NCI-H774 (cell line): Measurements from ENCODE around the gene ACSL6.

Experiments
- DNase-seq: peaks from one replicate; lab custom pipeline; 2025; lab: John Stamatoyannopoulos, UW

The ACSL6 gene

DNA sequence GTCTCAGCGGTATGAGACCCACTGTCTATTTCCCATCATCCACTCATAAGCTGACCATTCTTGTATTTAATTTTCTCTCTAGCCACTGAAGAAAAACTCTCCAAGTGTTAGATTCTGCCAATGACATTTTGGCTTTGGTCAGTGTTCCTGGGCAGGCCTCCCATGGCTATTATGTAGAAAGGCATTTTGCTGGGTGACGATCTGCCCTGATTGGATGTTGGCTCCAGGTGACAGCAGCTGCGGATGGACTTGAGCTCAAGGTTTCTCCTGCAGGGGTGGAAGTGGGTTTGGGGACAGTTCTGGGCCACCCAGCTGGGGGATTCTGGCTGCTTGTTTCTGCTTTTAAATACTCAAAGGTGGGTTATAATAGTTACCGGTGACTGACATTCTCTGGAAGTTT, 31.6 kb downstream of the ACSL6 start:
- DNase-seq = no peak

DNA sequence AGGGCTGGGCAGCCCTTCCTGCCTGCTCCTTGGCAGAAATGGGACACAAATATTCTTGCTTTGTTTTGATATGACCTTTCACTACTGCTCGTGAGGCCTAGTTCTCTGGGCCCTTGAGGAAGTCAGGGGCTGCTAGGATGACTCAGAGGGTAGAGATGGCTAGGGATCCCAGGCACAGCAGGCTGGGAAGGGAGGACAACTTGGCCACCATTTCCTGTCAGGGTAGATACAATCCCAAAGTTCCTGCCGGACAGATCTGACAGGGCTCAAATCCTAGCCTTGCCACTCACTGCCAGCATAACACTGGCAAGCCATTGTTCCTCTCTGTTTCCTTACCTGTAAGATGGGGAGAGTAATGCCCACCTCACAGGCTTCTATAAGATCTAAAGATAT, 34.2 kb downstream of the ACSL6 start:
- no peak for DNase-seq

DNA sequence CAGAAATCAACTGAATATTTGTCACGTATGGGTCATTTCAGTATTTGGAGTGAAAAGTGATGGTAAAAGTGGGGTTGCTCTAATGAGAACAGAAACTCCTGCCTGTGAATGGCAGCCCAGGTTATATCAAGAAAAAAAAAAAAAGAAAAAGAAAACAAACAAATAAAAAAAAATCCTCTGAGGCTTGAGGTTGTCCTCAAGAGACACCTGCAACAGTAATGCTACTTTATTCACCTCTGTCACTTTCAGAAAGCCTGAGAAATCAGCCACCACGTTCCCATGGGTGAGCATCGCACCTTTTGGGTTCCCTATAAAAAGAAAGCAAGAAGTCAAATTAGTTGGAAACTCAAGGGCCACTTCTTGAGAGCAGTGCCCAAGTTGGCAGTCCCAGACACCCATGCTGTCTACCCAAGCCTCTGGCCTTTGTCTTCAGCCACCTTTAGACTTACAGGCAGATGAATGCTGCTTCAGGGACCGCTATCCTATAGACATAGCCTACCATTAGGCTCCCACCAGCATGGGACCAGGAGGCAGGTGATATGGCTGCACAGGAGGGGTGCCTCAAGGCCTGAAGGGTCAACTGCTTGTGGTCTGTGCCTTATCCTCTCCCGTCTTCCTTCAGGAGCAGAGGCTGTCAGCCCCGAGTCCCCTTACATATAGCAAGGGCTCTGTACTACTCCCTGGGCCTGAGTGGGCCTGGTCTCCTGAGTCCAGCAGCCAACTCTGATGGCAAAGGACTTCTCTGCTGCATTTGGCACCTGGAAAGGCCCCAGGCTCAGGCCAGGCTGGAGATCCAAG, 34.8 kb downstream of the ACSL6 start:
- no peak for DNase-seq

DNA sequence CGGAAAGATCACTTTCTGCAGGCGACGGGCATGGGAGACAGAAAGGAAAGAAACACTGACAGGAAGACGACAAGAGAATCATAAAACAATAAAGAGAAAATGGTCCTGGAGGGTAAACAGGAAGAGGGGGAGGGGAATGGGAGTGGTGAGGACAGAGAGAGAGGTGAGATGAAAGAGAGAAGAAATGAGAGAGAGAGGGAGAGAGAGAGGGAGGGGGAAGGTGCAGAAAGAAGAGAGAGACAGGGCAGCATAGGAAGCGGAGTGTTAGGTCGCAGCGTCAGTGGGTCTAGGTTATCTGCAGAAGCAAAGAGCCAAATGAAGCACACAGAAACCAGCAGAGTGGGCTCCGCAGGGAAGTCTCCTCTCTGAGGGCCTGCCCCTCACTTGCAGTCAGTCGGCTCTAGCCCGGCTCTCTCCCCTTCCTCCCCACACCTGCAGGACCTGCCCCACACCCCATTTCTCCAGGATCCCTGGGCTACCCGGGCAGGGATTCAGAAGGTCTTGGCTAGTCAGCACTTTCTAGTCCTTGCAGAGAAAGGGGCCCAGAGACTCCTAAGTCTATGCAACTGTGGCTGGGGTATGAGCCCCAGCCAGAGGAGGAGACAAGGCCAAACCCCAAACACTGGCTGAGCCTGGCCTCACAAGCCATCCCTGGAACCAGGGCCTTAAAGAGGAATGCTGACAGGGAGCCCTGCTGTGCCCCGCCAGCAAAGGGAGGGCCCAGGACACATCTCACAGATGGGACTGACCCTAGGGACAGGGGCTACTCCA, 36.3 kb downstream of the ACSL6 start:
- DNase-seq = no peak

DNA sequence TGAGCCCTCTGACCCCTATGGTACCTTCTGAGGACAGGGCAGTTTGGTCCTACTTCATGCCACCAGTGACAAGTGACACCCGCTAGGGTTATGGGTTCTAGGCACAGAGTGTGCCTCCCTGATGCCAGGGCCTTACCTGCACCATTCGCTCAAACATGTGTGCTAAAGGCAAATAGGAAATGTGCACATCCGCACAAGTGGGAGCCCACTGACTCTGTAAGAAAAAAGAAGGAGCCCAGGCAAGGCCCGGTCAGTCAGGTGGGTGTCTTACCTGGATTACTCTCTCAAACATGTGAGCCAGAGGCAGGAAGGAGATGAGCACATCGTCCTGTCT, 36.9 kb downstream of the ACSL6 start:
- no peak for DNase-seq

DNA sequence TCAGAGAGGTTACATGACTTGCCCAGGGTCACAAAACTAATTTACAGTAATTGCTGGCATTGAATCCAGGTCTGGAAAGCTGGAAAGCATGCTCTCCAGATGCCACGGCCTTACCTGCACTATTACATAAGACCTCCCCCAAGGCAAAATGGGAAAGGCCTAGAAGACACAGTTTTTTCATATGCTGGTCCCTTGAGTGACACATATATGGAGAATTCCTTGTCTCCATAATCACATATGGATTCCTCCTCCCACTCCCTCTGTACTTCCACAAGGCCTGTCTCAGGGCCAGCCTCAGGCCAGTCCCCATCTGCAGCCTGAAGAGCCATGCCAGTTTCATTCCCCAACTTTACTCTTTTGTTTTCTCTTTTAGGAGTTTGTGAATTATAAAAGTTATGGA, 37.4 kb downstream of the ACSL6 start:
- DNase-seq = no peak

DNA sequence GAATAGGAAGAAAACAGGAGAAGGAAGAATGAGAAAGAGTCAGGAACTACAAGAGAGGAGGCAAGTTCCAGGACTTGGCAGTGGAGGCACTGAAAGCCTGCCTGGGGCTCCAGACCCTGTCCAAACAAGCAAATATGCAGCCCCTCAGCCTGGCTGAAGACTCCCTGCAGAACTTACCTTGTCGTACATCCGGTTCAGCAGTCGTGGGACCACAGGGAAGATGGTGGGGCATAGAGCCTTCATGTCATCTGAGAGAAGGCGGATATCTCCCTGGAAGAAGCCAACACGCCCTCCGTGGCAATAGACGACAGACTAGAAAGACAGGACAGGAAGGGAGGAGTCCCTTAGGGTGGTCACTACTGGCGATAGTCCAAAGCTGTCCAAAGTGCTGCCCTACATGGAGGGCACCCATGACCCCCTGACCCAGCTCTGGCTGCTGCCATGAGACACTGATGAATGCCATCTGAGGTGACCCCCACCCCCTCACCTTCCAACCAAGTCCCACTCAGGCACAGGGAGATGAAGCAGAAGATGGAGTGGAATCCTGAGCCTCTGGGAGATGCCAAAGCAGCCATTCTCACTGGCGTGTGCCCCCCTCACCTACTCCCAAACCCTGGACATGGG, 38.3 kb downstream of the ACSL6 start:
- DNase-seq = no peak

DNA sequence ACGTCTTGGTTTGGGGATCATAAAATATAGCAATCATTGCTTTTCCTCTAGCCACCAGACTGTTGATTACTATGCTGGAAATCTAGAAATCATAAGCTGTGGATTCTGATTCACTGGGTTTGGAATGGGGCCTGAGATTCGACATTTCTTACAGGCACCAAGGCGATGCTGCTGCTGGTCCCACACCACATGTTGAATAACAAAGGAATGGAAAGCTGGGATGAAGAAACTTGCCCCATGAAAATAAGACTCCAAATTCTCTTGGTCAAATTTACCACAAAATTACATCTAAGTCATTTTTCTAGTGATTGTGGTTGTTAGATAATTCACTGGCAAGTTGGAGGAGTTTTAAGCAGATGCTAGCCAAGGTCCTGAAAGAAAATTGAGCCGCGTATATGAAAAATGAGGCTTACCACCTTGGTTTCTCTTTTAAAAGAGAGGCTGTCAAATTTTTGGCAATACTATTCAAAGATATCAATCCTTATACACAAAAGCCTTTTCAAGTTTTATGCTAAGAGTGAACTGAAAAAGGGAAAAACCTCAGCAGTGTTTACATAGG, 43.0 kb downstream of the ACSL6 start:
- no peak for DNase-seq

DNA sequence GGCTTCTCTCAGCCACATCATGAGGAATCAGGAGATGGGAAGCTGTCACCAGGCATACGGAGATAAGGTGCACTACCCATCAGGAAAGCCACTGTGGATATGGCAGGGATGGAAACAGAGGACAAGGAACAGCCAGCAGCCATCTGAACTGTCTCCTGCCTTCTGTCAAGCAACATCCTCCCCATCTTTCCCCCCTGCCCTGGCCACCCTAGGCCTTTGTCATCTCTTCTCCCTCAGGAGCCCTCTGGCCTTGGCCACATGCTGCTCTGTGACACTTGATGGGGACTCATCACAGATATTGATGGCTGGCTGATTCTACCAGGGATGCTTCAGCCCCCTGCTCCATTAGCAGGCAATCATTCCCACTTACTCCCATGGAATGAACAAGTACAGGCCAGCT, 44.9 kb downstream of the ACSL6 start:
- DNase-seq = no peak

DNA sequence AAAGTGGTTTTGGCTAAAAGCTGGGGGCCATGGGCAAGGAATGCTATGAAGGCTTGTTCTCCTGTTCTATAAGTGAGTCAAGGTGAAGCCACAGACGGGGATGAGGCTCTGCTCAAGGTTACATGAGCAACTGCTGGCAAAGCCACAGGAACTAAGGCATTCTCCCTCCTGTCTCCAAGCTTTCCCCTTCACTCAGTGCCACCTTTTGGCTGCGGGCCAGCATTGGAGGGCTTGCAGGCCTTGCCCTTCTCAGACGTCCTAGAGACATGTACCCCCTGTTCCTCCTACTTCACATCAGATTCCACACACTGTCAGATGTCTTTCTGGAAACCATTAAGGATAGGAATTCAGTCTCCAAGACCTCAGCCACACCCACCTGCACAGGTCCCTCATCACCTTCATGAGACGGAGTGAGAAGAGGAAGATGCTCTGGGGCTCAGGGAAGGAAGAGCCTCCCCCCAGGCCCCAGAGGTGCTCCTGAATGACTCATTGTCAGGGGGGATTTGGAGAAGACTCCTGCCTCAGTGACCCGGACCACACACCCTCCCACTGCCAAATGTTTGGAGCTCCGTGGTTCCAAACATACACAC, 45.5 kb downstream of the ACSL6 start:
- DNase-seq = no peak

DNA sequence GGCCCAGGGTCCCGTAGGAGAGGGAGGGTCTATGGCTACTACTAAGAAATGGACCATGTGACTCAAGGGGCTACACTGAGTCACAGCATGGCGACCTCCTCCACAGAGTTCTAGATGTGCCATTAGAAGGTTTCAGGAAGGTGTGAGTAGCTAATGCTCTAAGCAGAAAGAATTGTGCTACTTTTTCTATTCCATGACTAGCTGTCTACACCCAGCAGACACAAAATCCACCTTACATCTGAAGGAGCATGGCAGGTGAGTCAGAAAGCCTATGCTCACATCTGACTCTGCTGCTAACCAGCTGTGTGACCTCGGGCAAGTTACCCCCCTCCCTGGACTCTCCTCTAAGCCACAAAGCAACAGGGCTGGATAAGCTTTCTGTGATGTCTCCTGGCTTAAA, 51.6 kb downstream of the ACSL6 start:
- no peak for DNase-seq

DNA sequence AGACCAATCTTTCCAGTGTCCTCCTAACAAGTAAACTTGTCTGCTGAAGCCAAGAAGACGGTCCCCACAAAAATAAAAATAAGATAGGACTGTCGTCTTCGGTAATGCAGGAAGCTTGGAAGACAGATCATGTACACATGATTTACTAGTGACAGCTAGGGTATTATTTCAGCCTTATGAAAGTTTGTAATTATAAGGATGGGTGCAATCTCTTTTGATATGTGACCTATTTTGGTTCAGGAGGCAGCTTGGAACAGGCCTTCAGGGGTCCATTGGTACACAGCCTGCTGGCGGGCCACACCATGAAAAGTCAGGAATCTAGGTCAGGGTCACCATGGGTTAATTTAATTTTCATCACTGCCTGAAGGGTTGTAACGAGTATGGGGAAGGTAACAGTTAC, 52.3 kb downstream of the ACSL6 start:
- no peak for DNase-seq

DNA sequence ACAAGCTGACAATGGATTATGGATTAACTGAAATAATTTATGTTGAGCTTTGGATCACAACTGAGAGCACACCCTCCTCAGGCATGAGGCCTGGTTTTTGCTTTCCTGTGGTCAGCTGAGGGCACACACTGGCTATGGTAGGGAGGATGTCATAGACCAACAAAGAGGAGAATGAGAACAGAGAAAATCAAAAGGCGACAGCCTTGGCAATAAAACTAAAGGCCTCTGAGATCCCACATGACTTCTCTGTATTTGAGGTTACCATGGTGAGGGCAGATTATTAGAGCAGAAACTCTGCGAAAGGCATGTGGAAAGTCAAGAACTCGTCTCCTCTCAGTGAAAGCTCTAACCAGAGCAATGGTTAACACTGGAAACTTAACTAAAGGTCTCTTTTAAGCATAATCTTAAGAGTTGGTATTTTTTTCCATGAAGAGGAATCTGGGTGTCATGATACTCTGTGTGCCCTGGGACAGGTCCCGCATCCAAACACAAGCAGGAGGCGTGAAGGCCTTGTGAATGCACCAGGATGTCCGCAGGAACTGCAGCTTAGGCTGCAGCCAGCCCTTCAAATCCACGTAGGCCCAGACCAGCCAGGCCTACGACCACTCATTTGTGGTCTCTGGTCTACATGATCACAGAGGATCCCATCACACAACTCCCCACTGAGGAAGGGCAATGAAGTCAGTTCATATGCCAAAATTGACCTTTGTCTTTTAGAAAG, 53.6 kb downstream of the ACSL6 start:
- no peak for DNase-seq

DNA sequence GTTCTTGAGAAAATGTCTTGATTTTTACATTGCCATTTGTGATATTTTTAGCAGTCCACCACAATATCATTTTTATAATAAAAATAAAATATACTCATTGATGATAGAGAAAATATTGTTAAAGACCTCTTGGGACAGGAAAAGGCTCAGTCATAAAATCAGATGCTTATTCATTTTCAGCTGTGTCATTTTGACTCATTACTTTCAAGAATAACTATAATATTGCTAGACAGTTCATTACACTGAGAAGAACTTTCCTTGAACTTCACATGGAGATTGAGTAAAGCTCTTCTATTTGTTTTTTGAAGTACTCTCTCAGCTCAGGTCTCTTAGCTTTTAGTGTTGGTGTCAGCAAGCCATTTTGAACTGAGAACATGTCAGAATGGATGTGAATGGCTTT, 57.5 kb downstream of the ACSL6 start:
- no peak for DNase-seq

DNA sequence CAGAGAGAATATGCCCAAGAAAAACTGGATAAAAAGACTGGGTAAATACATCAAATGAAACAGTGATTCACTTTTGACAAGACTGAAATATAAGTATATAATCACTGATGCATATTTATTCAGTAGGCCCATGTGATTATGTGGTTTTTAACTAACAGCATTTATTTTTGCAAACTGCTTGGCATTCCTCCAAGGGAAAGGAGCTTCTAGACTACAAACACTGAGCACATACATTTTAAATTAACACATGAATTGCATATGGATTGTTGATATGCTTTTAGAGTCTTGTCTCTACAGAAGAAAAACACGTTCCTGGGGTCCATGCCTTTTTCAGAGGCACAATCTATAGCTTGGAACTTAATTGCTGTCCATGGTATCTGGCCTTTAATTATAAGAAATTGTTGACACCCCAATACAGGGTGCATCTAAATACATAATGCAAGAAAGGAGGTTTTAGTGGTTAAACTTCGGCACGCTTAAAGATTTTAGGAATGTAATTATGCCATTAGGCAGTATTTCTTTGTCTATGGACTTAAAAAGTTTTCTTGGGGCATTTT, 59.1 kb downstream of the ACSL6 start:
- no peak for DNase-seq

DNA sequence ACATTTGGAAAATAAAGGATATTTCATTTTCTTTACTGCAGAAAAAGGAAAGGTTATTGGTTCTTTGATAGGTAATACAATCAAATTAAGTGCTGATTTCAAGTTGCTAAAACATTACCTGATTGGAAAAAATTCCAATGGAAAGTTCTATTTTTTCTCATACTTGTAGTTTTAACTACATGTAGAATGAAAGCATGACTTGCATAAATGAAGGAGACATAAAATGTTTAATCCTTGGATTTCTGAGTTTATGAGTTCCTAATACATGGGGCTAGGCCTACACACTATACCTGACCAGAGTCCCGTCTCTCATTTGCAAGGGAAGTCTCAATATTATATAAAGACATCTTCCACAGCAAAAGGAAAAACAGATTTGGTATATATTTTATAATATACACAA, 60.8 kb downstream of the ACSL6 start:
- DNase-seq = no peak

DNA sequence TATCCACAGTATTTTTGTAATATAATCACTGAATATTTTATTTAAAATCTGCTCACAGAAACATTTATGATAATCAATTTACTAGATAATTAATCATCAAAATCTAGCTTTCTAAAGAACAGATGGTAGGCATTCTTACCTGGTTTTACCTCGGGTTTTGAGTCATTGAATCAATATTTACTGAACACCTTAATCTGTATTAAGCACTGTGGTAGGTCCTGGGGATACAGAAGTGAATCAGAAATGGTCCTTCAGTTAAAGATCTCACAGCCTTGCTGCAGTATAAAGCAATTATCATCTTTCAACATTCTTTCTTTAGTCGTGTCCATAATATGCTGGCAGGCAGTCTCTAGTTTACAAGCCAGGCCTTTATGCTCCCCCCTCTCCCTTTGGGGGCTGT, 64.0 kb downstream of the ACSL6 start:
- DNase-seq = peak; percentile 75

DNA sequence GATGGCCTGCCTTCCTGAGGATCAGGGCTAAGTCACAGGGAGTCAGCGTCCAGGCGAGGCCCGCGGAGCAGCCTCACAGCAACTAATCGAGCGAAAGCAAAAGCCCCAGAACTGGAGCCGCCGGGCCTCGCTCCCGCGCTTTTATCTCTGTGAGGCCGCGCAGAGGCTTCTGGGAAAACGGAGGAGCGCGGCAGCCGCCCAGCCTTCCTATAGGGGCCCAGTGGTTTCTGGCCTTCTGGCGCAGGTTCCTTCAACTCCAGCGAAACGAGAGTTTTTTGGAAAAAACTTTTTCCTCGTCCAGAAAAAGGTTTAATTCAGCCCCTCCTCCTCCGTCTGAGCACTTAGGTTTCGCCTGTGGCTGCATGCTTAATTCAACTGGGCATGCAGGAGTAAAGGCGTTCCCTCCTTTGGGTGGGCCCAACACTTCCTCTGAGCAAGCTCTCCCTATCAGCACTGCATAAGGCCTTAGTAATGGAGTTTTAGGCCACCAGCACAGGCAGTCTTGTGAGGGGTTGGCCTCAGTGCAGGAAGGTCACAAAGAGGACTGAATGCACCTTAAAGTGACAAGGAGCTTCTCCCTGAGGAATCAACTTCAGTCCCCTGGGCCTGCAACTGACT, 65.8 kb downstream of the ACSL6 start, which contains the start of gene MEIKIN:
Gene MEIKIN (minus strand): TSS at position 113 of the 618 bp plus-strand sequence. CDS start 158 bp downstream, outside the sequence.
- no peak for DNase-seq

DNA sequence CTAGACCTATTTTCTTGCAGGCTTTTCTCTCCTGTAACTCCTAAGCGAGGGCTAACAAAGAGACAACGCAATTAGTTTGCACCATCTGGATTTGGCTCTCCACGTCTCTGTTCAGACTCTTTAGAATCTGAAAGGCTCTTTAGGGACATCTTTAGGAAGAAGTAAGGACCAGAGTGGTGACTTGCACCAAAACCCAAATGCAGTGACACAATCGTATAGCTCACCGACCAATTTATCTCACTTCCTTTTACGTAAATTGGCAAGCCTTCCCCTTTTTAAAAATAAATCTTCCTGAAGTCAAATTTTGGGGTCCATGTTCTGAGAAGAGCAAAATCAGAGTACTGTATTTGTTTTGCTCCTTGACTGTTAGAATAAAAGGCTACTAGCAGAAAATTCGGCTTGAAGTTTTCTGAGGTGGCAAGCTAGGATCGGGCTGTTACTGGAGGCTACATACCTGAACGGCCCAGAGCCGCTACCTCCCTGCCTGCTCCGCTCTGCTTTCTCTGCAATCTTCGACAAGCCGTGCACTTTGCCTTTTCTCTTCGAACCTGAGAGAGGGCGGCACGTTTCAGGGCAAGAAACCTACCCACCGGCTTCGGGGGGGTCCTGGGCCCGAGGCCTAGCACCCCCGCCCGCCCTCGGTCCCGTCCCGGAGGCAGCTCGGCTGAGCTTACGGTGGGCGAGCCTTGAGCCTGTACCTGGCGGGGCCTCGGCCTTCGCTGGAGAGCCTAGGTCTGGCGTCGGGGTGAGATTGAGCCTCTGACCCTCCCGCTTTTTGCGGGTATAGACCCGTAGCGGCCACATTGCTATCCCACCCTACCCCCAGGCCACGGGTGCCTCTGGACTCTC, 66.5 kb downstream of the ACSL6 start:
- DNase-seq = no peak

DNA sequence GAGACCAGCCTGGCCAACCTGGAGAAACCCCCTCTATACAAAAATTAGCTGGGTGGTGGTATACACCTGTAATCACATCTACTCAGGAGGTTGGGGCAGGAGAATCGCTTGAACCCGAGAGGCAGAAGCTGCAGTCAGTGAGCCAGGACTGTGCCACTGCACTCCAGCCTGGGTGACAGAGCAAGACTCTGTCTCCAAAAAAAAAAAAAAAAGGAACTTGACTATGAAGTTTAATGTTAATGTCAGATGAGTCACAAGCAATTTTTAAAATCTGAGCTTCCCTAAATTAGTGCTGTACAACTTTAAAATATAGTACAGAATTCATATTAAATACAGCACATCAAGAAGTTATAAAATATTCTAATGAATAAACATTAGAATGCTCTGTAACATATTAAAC, 67.5 kb downstream of the ACSL6 start:
- no peak for DNase-seq
